Ecto neural progenitor cell (in vitro differentiated cells): ENCODE data around the gene HSPBP1.
"Not testable (repeated sequence)": the region's sequence is repeated elsewhere in the genome, so short reads cannot be mapped to it uniquely, and the experiment has no call there.

ENCODE experiments used
- DNase-seq: peaks from one replicate; pipeline ENCODE4 v3.0.0-alpha.2; 2018; ENCODE audit warnings: low spot score

HSPBP1 gene

GRCh38 chr19:55279770-55280643, at the start of gene HSPBP1:
Gene HSPBP1 (minus strand): TSS chr19:55280110. CDS start chr19:55279608, 502 bp downstream.
- peak; percentile 99 for DNase-seq

GRCh38 chr19:55328774-55329318, 48.9 kb upstream of the HSPBP1 start:
- not testable (repeated sequence) for DNase-seq

GRCh38 chr19:55325172-55325571, 45.3 kb upstream of the HSPBP1 start, which contains the start of gene TMEM150B:
Gene TMEM150B (minus strand): TSS chr19:55325341. CDS start chr19:55321036, 4,305 bp downstream.
- no peak for DNase-seq

GRCh38 chr19:55324662-55325061, 44.8 kb upstream of the HSPBP1 start:
- no peak for DNase-seq

GRCh38 chr19:55322204-55322885, 42.4 kb upstream of the HSPBP1 start:
- DNase-seq, result no peak

GRCh38 chr19:55321466-55322137, 41.7 kb upstream of the HSPBP1 start:
- no peak for DNase-seq

- no peak for DNase-seq
Measured at GRCh38 chr19:55320844-55321419, 41.0 kb upstream of the HSPBP1 start.

GRCh38 chr19:55319785-55320184, 39.9 kb upstream of the HSPBP1 start:
- DNase-seq, result peak; percentile 88

GRCh38 chr19:55316646-55317045, 36.7 kb upstream of the HSPBP1 start:
- DNase-seq, result no peak

GRCh38 chr19:55315956-55316525, 36.1 kb upstream of the HSPBP1 start:
- no peak for DNase-seq

GRCh38 chr19:55314396-55314795, 34.5 kb upstream of the HSPBP1 start:
- DNase-seq, result no peak

- peak; percentile 45 for DNase-seq
Measured at GRCh38 chr19:55312621-55313512, 33.0 kb upstream of the HSPBP1 start.

- no peak for DNase-seq
Measured at GRCh38 chr19:55311797-55312196, 31.9 kb upstream of the HSPBP1 start.

- no peak for DNase-seq
Measured at GRCh38 chr19:55311397-55311796, 31.5 kb upstream of the HSPBP1 start.

- DNase-seq, result no peak
Measured at GRCh38 chr19:55310498-55310897, 30.6 kb upstream of the HSPBP1 start.

GRCh38 chr19:55309448-55309847, 29.5 kb upstream of the HSPBP1 start:
- no peak for DNase-seq

GRCh38 chr19:55308281-55308680, 28.4 kb upstream of the HSPBP1 start:
- no peak for DNase-seq

GRCh38 chr19:55306712-55307111, 26.8 kb upstream of the HSPBP1 start:
- no peak for DNase-seq

GRCh38 chr19:55305983-55306562, 26.2 kb upstream of the HSPBP1 start:
- no peak for DNase-seq

- DNase-seq, result peak; percentile 65
Measured at GRCh38 chr19:55305491-55305890, 25.6 kb upstream of the HSPBP1 start.
